ENCODE measurements around the gene SCFD2. TPM values are rescaled to one million over a fixed set of nuclear protein-coding genes. Genes with fewer than 3 reads are reported as not detected.

The SCFD2 gene
- polyA plus RNA-seq, 3 donors: 5.4 to 9.4 (median 6.7) TPM

GRCh38 chr4:52964561-52965101 lies 401.2 kb downstream of the SCFD2 start:
- H4K20me1 ChIP-seq (ENCODE audit: insufficient read depth, low read length): no peaks in the 10 kb centered on the region
- no peaks in the 10 kb centered on the region for H3K27me3 ChIP-seq (ENCODE audit: control insufficient read depth in 2 of 2, insufficient read depth in 2 of 2, low read length in 2 of 2)
- no peaks in the 10 kb centered on the region for H3K4me1 Mint-ChIP-seq
- H3K79me2 ChIP-seq (ENCODE audit: insufficient read depth, low read length): no peaks in the 10 kb centered on the region
- 100% methylated on average over 1 of the region's 4 CpGs for WGBS (ENCODE audit: insufficient coverage)
- H3K36me3 Mint-ChIP-seq: peaks cover 0 to 3% of the 10 kb centered on the region in 2 donors
- H2AFZ ChIP-seq (ENCODE audit: insufficient read depth, low read depth, low read length, poor library complexity, severe bottlenecking): no peak overlapping the region
- no peak overlapping the region for H3K4me2 ChIP-seq (replicated peaks; ENCODE audit: extremely low read depth, low read length, poor library complexity, severe bottlenecking)
- no peak overlapping the region for H3K4me3 ChIP-seq (replicated peaks in 1 of 3; ENCODE audit: low read depth in 2 of 3, low read length in 3 of 3)
- no peak for TF ChIP-seq CTCF (IDR thresholded peaks at IDR 0.05)
- no peak overlapping the region for H3K27ac ChIP-seq (ENCODE audit: low read depth in 1 of 2, low read length in 2 of 2)
- H3K4me3 Mint-ChIP-seq: no peak overlapping the region
- H3K9me3 Mint-ChIP-seq: peaks cover 0 to 6% (median 5%) of the 10 kb centered on the region in 7 donors
- peaks cover 0 to 7% of the 10 kb centered on the region in 2 donors for H3K9me3 ChIP-seq (replicated peaks in 1 of 2; ENCODE audit: control insufficient read depth in 1 of 2, insufficient read depth in 1 of 2, low read length in 2 of 2)
- no peak overlapping the region for H3K9ac ChIP-seq (ENCODE audit: insufficient read depth, low read length, poor library complexity, severe bottlenecking)
- H3K4me1 ChIP-seq (ENCODE audit: control insufficient read depth in 1 of 2, insufficient read depth in 2 of 2, low read length in 2 of 2): no peaks in the 10 kb centered on the region
- H3K27ac Mint-ChIP-seq: no peak overlapping the region
- no peaks in the 10 kb centered on the region for H3K36me3 ChIP-seq (replicated peaks in 1 of 2; ENCODE audit: control insufficient read depth in 1 of 2, insufficient read depth in 2 of 2, low read length in 2 of 2)
- intact Hi-C loops (cut with micrococcal nuclease): no loop called here
- peaks cover 0 to 3% (median 0%) of the 10 kb centered on the region in 3 donors for H3K27me3 Mint-ChIP-seq (ENCODE audit: low read depth in 3 of 3)
- DNase-seq: no peak

GRCh38 chr4:52964011-52964410 lies 401.9 kb downstream of the SCFD2 start:
- H3K27ac Mint-ChIP-seq: no peak overlapping the region
- H3K4me1 ChIP-seq (ENCODE audit: control insufficient read depth in 1 of 2, insufficient read depth in 2 of 2, low read length in 2 of 2): no peaks in the 10 kb centered on the region
- H3K4me1 Mint-ChIP-seq: no peaks in the 10 kb centered on the region
- H2AFZ ChIP-seq (ENCODE audit: insufficient read depth, low read depth, low read length, poor library complexity, severe bottlenecking): no peak overlapping the region
- H3K27me3 Mint-ChIP-seq (ENCODE audit: low read depth in 3 of 3): peaks cover 0 to 3% (median 0%) of the 10 kb centered on the region in 3 donors
- H3K36me3 ChIP-seq (replicated peaks in 1 of 2; ENCODE audit: control insufficient read depth in 1 of 2, insufficient read depth in 2 of 2, low read length in 2 of 2): no peaks in the 10 kb centered on the region
- H3K4me2 ChIP-seq (replicated peaks; ENCODE audit: extremely low read depth, low read length, poor library complexity, severe bottlenecking): no peak overlapping the region
- no peak overlapping the region for H3K27ac ChIP-seq (ENCODE audit: low read depth in 1 of 2, low read length in 2 of 2)
- no peak overlapping the region for H3K4me3 ChIP-seq (replicated peaks in 1 of 3; ENCODE audit: low read depth in 2 of 3, low read length in 3 of 3)
- no peak overlapping the region for H3K4me3 Mint-ChIP-seq
- intact Hi-C loops (cut with micrococcal nuclease): no loop called here
- H4K20me1 ChIP-seq (ENCODE audit: insufficient read depth, low read length): no peaks in the 10 kb centered on the region
- peaks cover 0 to 5% (median 4%) of the 10 kb centered on the region in 7 donors for H3K9me3 Mint-ChIP-seq
- H3K9ac ChIP-seq (ENCODE audit: insufficient read depth, low read length, poor library complexity, severe bottlenecking): no peak overlapping the region
- H3K9me3 ChIP-seq (replicated peaks in 1 of 2; ENCODE audit: control insufficient read depth in 1 of 2, insufficient read depth in 1 of 2, low read length in 2 of 2): peaks cover 0 to 7% of the 10 kb centered on the region in 2 donors
- no peak for TF ChIP-seq CTCF (IDR thresholded peaks at IDR 0.05)
- H3K36me3 Mint-ChIP-seq: peaks cover 0 to 3% of the 10 kb centered on the region in 2 donors
- DNase-seq: no peak
- H3K27me3 ChIP-seq (ENCODE audit: control insufficient read depth in 2 of 2, insufficient read depth in 2 of 2, low read length in 2 of 2): no peaks in the 10 kb centered on the region
- no peaks in the 10 kb centered on the region for H3K79me2 ChIP-seq (ENCODE audit: insufficient read depth, low read length)
